H9 (cell line): ENCODE data around the gene TDRD9. TPM values are rescaled to one million over a fixed set of nuclear protein-coding genes. Genes with fewer than 3 reads are reported as not detected.

Experiments used
- DNase-seq: peaks from one replicate; pipeline ENCODE4 v3.0.0-alpha.2; 2017
- H2AFZ ChIP-seq: one replicate; pipeline ENCODE4 v1.6.1; 2013; ENCODE audit warnings: mild to moderate bottlenecking, low read length, control low read depth, moderate library complexity
- H2AK5ac ChIP-seq: 2 replicates; pipeline ENCODE4 v1.6.1; 2013; ENCODE audit warnings: low read length, control low read depth, mixed read lengths; ENCODE audit not compliant: insufficient read length
- H2BK120ac ChIP-seq: one replicate; pipeline ENCODE4 v1.6.1; 2013; ENCODE audit warnings: low read depth, mild to moderate bottlenecking, low read length, control low read depth, inconsistent platforms; ENCODE audit not compliant: poor library complexity, severe bottlenecking
- H2BK12ac ChIP-seq: 2 replicates; pipeline ENCODE4 v1.6.1; 2013; ENCODE audit warnings: low read length, control low read depth, mixed read lengths, low read depth; ENCODE audit not compliant: insufficient read length
- H2BK15ac ChIP-seq: 2 replicates; pipeline ENCODE4 v1.6.1; 2013; ENCODE audit warnings: low read depth, low read length, control low read depth
- H2BK20ac ChIP-seq: one replicate; pipeline ENCODE4 v1.6.1; 2013; ENCODE audit warnings: low read depth, mild to moderate bottlenecking, low read length, control low read depth, inconsistent platforms; ENCODE audit not compliant: poor library complexity, severe bottlenecking
- H2BK5ac ChIP-seq: 2 replicates; pipeline ENCODE4 v1.6.1; 2013; ENCODE audit warnings: low read length, control low read depth, mixed read lengths; ENCODE audit not compliant: insufficient read length
- H3K14ac ChIP-seq: 2 replicates; pipeline ENCODE4 v1.6.1; 2013; ENCODE audit warnings: low read length, control low read depth; ENCODE audit not compliant: insufficient read depth
- H3K18ac ChIP-seq: 2 replicates; pipeline ENCODE4 v1.6.1; 2013; ENCODE audit warnings: low read depth, mild to moderate bottlenecking, mixed read lengths, low read length, control low read depth; ENCODE audit not compliant: insufficient read length
- H3K23ac ChIP-seq: 2 replicates; pipeline ENCODE4 v1.6.1; 2013; ENCODE audit warnings: low read length, control low read depth, mixed read lengths, low read depth; ENCODE audit not compliant: insufficient read length
- H3K23me2 ChIP-seq: 2 replicates; pipeline ENCODE4 v1.6.1; 2013; ENCODE audit warnings: low read depth, mild to moderate bottlenecking, mixed read lengths, low read length, control low read depth; ENCODE audit not compliant: insufficient read length, poor library complexity, severe bottlenecking
- H3K27ac ChIP-seq: 2 replicates; pipeline ENCODE4 v1.5.1; 2013; ENCODE audit warnings: low read length, control low read depth, mixed read lengths, low read depth; ENCODE audit not compliant: insufficient read length
- H3K27me3 ChIP-seq: 2 replicates; pipeline ENCODE4 v1.6.1; 2013; ENCODE audit warnings: low read length, control low read depth, inconsistent platforms; ENCODE audit not compliant: insufficient read depth
- H3K4ac ChIP-seq: 2 replicates; pipeline ENCODE4 v1.6.1; 2013; ENCODE audit warnings: low read depth, mild to moderate bottlenecking, control low read depth, inconsistent platforms, low read length, moderate library complexity
- H3K4me1 ChIP-seq: 2 replicates; pipeline ENCODE4 v1.6.1; 2013; ENCODE audit warnings: low read length, control low read depth, inconsistent platforms; ENCODE audit not compliant: insufficient read depth
- H3K4me2 ChIP-seq: 2 replicates; pipeline ENCODE4 v1.6.1; 2013; ENCODE audit warnings: low read length, control low read depth, mixed read lengths; ENCODE audit not compliant: insufficient read length, insufficient read depth
- H3K56ac ChIP-seq: 2 replicates; pipeline ENCODE4 v1.6.1; 2013; ENCODE audit warnings: low read depth, mild to moderate bottlenecking, mixed read lengths, low read length, control low read depth; ENCODE audit not compliant: insufficient read length
- H3K79me1 ChIP-seq: 2 replicates; pipeline ENCODE4 v1.6.1; 2013; ENCODE audit warnings: low read depth, mild to moderate bottlenecking, moderate library complexity, low read length, control low read depth, inconsistent platforms; ENCODE audit not compliant: insufficient read depth, poor library complexity, severe bottlenecking
- H3K79me2 ChIP-seq: 2 replicates; pipeline ENCODE4 v1.6.1; 2013; ENCODE audit warnings: low read length, control low read depth, inconsistent platforms; ENCODE audit not compliant: insufficient read depth
- H3K9ac ChIP-seq: 2 replicates; pipeline ENCODE4 v1.6.1; 2013; ENCODE audit warnings: low read length, control low read depth, mixed read lengths; ENCODE audit not compliant: insufficient read length; ENCODE audit errors: extremely low read depth
- H3K9me3 ChIP-seq: one replicate; pipeline ENCODE4 v1.6.1; 2013; ENCODE audit warnings: low read depth, low read length, inconsistent platforms; ENCODE audit not compliant: control insufficient read depth
- H3T11ph ChIP-seq: one replicate; pipeline ENCODE4 v1.6.1; 2013; ENCODE audit warnings: mild to moderate bottlenecking, low read length, control low read depth, inconsistent platforms
- H4K20me1 ChIP-seq: one replicate; pipeline ENCODE4 v1.6.1; 2013; ENCODE audit not compliant: control insufficient read depth, insufficient read length, insufficient read depth
- H4K5ac ChIP-seq: 2 replicates; pipeline ENCODE4 v1.6.1; 2013; ENCODE audit warnings: low read depth, mild to moderate bottlenecking, mixed read lengths, low read length, control low read depth; ENCODE audit not compliant: insufficient read length
- H4K8ac ChIP-seq: replicated peaks from 2 replicates; pipeline ENCODE4 v1.6.1; 2013; ENCODE audit warnings: low read length, control low read depth, mixed read lengths, low read depth; ENCODE audit not compliant: insufficient read length
- H4K91ac ChIP-seq: 2 replicates; pipeline ENCODE4 v1.6.1; 2013; ENCODE audit warnings: low read depth, mild to moderate bottlenecking, moderate library complexity, mixed read lengths, low read length, control low read depth; ENCODE audit not compliant: insufficient read length
- H3K27ac Mint-ChIP-seq, 3 experiments: 2 replicates in 2 of 3; 3 replicates in 1 of 3; pipeline ENCODE4 v1.8.0; 2020 to 2021; ENCODE audit warnings: mixed read lengths in 3 of 3, mild to moderate bottlenecking in 1 of 3, moderate library complexity in 1 of 3
- H3K27me3 Mint-ChIP-seq: 2 replicates; pipeline ENCODE4 v1.8.0; 2021; ENCODE audit warnings: low read depth, mild to moderate bottlenecking, moderate library complexity, mixed read lengths
- H3K36me3 Mint-ChIP-seq, 3 experiments: 2 replicates in 2 of 3; 3 replicates in 1 of 3; pipeline ENCODE4 v1.8.0; 2020 to 2021; ENCODE audit warnings: low read depth in 3 of 3, mixed read lengths in 3 of 3; ENCODE audit not compliant: insufficient read depth in 1 of 3
- H3K4me1 Mint-ChIP-seq, 2 experiments: 2 replicates each; pipeline ENCODE4 v1.8.0; 2020; ENCODE audit warnings: mixed read lengths in 2 of 2
- H3K4me3 Mint-ChIP-seq, 2 experiments: 2 replicates in 1 of 2; 3 replicates in 1 of 2; pipeline ENCODE4 v1.8.0; 2020 to 2021; ENCODE audit warnings: mild to moderate bottlenecking in 2 of 2, mixed read lengths in 2 of 2, moderate library complexity in 1 of 2
- H3K9me3 Mint-ChIP-seq, 2 experiments: 2 replicates in 1 of 2; 3 replicates in 1 of 2; pipeline ENCODE4 v1.8.0; 2020; ENCODE audit warnings: mild to moderate bottlenecking in 2 of 2, mixed read lengths in 2 of 2, moderate library complexity in 1 of 2
- CTCF ChIP-seq: fragments of 200-600 bp; sonication (generic); conservative IDR thresholded peaks from 3 replicates; pipeline ENCODE4 v1.8.0; 2021; ENCODE audit warnings: antibody characterized with exemption, mild to moderate bottlenecking
- WGBS: extraction: QIAGEN DNeasy Blood & Tissue Kit; methylation state at CpG from one replicate; pipeline ENCODE4 v1.1.7; 2013; ENCODE audit warnings: missing lambda C conversion rate, low lambda C conversion rate, mixed read lengths; ENCODE audit not compliant: insufficient read length; ENCODE audit errors: extremely low coverage; 5-methylcytosine and 5-hydroxymethylcytosine counted together
- total RNA-seq: library from RNA; stranded (reverse); gene quantifications from 2 replicates; pipeline ENCODE4 v1.2.1, GENCODE V29; 2021

TDRD9 gene
- total RNA-seq, 1 experiment from 2014 or later = not detected

GRCh38 chr14:104037903-104038302, 109.6 kb downstream of the TDRD9 start:
- Histone ChIP-seq H4K8ac (no peak overlapping the region), H3K27me3 (no peaks in the 10 kb centered on the region), H3K9ac (no peak overlapping the region), H3K14ac (no peak overlapping the region), H3K23ac (no peak overlapping the region), H2BK20ac (no peak overlapping the region), H3T11ph (no peak overlapping the region), H2BK120ac (no peak overlapping the region), H2BK5ac (no peak overlapping the region), H3K27ac (no peak overlapping the region), H3K23me2 (no peaks in the 10 kb centered on the region), H3K79me2 (no peaks in the 10 kb centered on the region), H2AK5ac (no peak overlapping the region), H2BK12ac (no peak overlapping the region), H4K91ac (no peak overlapping the region), H4K20me1 (no peaks in the 10 kb centered on the region), H3K18ac (no peak overlapping the region), H3K79me1 (no peaks in the 10 kb centered on the region), H3K56ac (no peak overlapping the region), H3K9me3 (no peaks in the 10 kb centered on the region), H3K4ac (no peak overlapping the region), H3K4me2 (no peak overlapping the region), H3K4me1 (no peaks in the 10 kb centered on the region), H2BK15ac (no peak overlapping the region), H4K5ac (no peak overlapping the region), H2AFZ (no peak overlapping the region)
- Mint-ChIP-seq H3K4me1 (peaks cover 2 to 4% of the 10 kb centered on the region in 2 experiments; a peak in 2 of 4 replicates), H3K27me3 (peaks cover 15% of the 10 kb centered on the region), H3K4me3 (no peak overlapping the region), H3K27ac (no peak overlapping the region; a peak in 1 of 7 replicates), H3K36me3 (no peaks in the 10 kb centered on the region), H3K9me3 (no peaks in the 10 kb centered on the region; a peak in 1 of 5 replicates)
- TF ChIP-seq CTCF = no peak
- no CpG with 5 or more reads among the region's 3 CpGs for whole genome bisulfite sequencing
- DNase-seq = no peak
